H9 (cell line): ENCODE results near the gene TRAF5. TPM values are rescaled to one million over a fixed set of nuclear protein-coding genes. Genes with fewer than 3 reads are reported as not detected.

Experiments
- DNase-seq: peaks from one replicate; pipeline ENCODE4 v3.0.0-alpha.2; 2017
- H2AFZ ChIP-seq: one replicate; pipeline ENCODE4 v1.6.1; 2013; ENCODE audit warnings: mild to moderate bottlenecking, low read length, control low read depth, moderate library complexity
- H2AK5ac ChIP-seq: 2 replicates; pipeline ENCODE4 v1.6.1; 2013; ENCODE audit warnings: low read length, control low read depth, mixed read lengths; ENCODE audit not compliant: insufficient read length
- H2BK120ac ChIP-seq: one replicate; pipeline ENCODE4 v1.6.1; 2013; ENCODE audit warnings: low read depth, mild to moderate bottlenecking, low read length, control low read depth, inconsistent platforms; ENCODE audit not compliant: poor library complexity, severe bottlenecking
- H2BK12ac ChIP-seq: 2 replicates; pipeline ENCODE4 v1.6.1; 2013; ENCODE audit warnings: low read length, control low read depth, mixed read lengths, low read depth; ENCODE audit not compliant: insufficient read length
- H2BK15ac ChIP-seq: 2 replicates; pipeline ENCODE4 v1.6.1; 2013; ENCODE audit warnings: low read depth, low read length, control low read depth
- H2BK20ac ChIP-seq: one replicate; pipeline ENCODE4 v1.6.1; 2013; ENCODE audit warnings: low read depth, mild to moderate bottlenecking, low read length, control low read depth, inconsistent platforms; ENCODE audit not compliant: poor library complexity, severe bottlenecking
- H2BK5ac ChIP-seq: 2 replicates; pipeline ENCODE4 v1.6.1; 2013; ENCODE audit warnings: low read length, control low read depth, mixed read lengths; ENCODE audit not compliant: insufficient read length
- H3K14ac ChIP-seq: 2 replicates; pipeline ENCODE4 v1.6.1; 2013; ENCODE audit warnings: low read length, control low read depth; ENCODE audit not compliant: insufficient read depth
- H3K18ac ChIP-seq: 2 replicates; pipeline ENCODE4 v1.6.1; 2013; ENCODE audit warnings: low read depth, mild to moderate bottlenecking, mixed read lengths, low read length, control low read depth; ENCODE audit not compliant: insufficient read length
- H3K23ac ChIP-seq: 2 replicates; pipeline ENCODE4 v1.6.1; 2013; ENCODE audit warnings: low read length, control low read depth, mixed read lengths, low read depth; ENCODE audit not compliant: insufficient read length
- H3K23me2 ChIP-seq: 2 replicates; pipeline ENCODE4 v1.6.1; 2013; ENCODE audit warnings: low read depth, mild to moderate bottlenecking, mixed read lengths, low read length, control low read depth; ENCODE audit not compliant: insufficient read length, poor library complexity, severe bottlenecking
- H3K27ac ChIP-seq: 2 replicates; pipeline ENCODE4 v1.5.1; 2013; ENCODE audit warnings: low read length, control low read depth, mixed read lengths, low read depth; ENCODE audit not compliant: insufficient read length
- H3K27me3 ChIP-seq: 2 replicates; pipeline ENCODE4 v1.6.1; 2013; ENCODE audit warnings: low read length, control low read depth, inconsistent platforms; ENCODE audit not compliant: insufficient read depth
- H3K4ac ChIP-seq: 2 replicates; pipeline ENCODE4 v1.6.1; 2013; ENCODE audit warnings: low read depth, mild to moderate bottlenecking, control low read depth, inconsistent platforms, low read length, moderate library complexity
- H3K4me1 ChIP-seq: 2 replicates; pipeline ENCODE4 v1.6.1; 2013; ENCODE audit warnings: low read length, control low read depth, inconsistent platforms; ENCODE audit not compliant: insufficient read depth
- H3K4me2 ChIP-seq: 2 replicates; pipeline ENCODE4 v1.6.1; 2013; ENCODE audit warnings: low read length, control low read depth, mixed read lengths; ENCODE audit not compliant: insufficient read length, insufficient read depth
- H3K56ac ChIP-seq: 2 replicates; pipeline ENCODE4 v1.6.1; 2013; ENCODE audit warnings: low read depth, mild to moderate bottlenecking, mixed read lengths, low read length, control low read depth; ENCODE audit not compliant: insufficient read length
- H3K79me1 ChIP-seq: 2 replicates; pipeline ENCODE4 v1.6.1; 2013; ENCODE audit warnings: low read depth, mild to moderate bottlenecking, moderate library complexity, low read length, control low read depth, inconsistent platforms; ENCODE audit not compliant: insufficient read depth, poor library complexity, severe bottlenecking
- H3K79me2 ChIP-seq: 2 replicates; pipeline ENCODE4 v1.6.1; 2013; ENCODE audit warnings: low read length, control low read depth, inconsistent platforms; ENCODE audit not compliant: insufficient read depth
- H3K9ac ChIP-seq: 2 replicates; pipeline ENCODE4 v1.6.1; 2013; ENCODE audit warnings: low read length, control low read depth, mixed read lengths; ENCODE audit not compliant: insufficient read length; ENCODE audit errors: extremely low read depth
- H3K9me3 ChIP-seq: one replicate; pipeline ENCODE4 v1.6.1; 2013; ENCODE audit warnings: low read depth, low read length, inconsistent platforms; ENCODE audit not compliant: control insufficient read depth
- H3T11ph ChIP-seq: one replicate; pipeline ENCODE4 v1.6.1; 2013; ENCODE audit warnings: mild to moderate bottlenecking, low read length, control low read depth, inconsistent platforms
- H4K20me1 ChIP-seq: one replicate; pipeline ENCODE4 v1.6.1; 2013; ENCODE audit not compliant: control insufficient read depth, insufficient read length, insufficient read depth
- H4K5ac ChIP-seq: 2 replicates; pipeline ENCODE4 v1.6.1; 2013; ENCODE audit warnings: low read depth, mild to moderate bottlenecking, mixed read lengths, low read length, control low read depth; ENCODE audit not compliant: insufficient read length
- H4K8ac ChIP-seq: replicated peaks from 2 replicates; pipeline ENCODE4 v1.6.1; 2013; ENCODE audit warnings: low read length, control low read depth, mixed read lengths, low read depth; ENCODE audit not compliant: insufficient read length
- H4K91ac ChIP-seq: 2 replicates; pipeline ENCODE4 v1.6.1; 2013; ENCODE audit warnings: low read depth, mild to moderate bottlenecking, moderate library complexity, mixed read lengths, low read length, control low read depth; ENCODE audit not compliant: insufficient read length
- H3K27ac Mint-ChIP-seq, 3 experiments: 2 replicates in 2 of 3; 3 replicates in 1 of 3; pipeline ENCODE4 v1.8.0; 2020 to 2021; ENCODE audit warnings: mixed read lengths in 3 of 3, mild to moderate bottlenecking in 1 of 3, moderate library complexity in 1 of 3
- H3K27me3 Mint-ChIP-seq: 2 replicates; pipeline ENCODE4 v1.8.0; 2021; ENCODE audit warnings: low read depth, mild to moderate bottlenecking, moderate library complexity, mixed read lengths
- H3K36me3 Mint-ChIP-seq, 3 experiments: 2 replicates in 2 of 3; 3 replicates in 1 of 3; pipeline ENCODE4 v1.8.0; 2020 to 2021; ENCODE audit warnings: low read depth in 3 of 3, mixed read lengths in 3 of 3; ENCODE audit not compliant: insufficient read depth in 1 of 3
- H3K4me1 Mint-ChIP-seq, 2 experiments: 2 replicates each; pipeline ENCODE4 v1.8.0; 2020; ENCODE audit warnings: mixed read lengths in 2 of 2
- H3K4me3 Mint-ChIP-seq, 2 experiments: 2 replicates in 1 of 2; 3 replicates in 1 of 2; pipeline ENCODE4 v1.8.0; 2020 to 2021; ENCODE audit warnings: mild to moderate bottlenecking in 2 of 2, mixed read lengths in 2 of 2, moderate library complexity in 1 of 2
- H3K9me3 Mint-ChIP-seq, 2 experiments: 2 replicates in 1 of 2; 3 replicates in 1 of 2; pipeline ENCODE4 v1.8.0; 2020; ENCODE audit warnings: mild to moderate bottlenecking in 2 of 2, mixed read lengths in 2 of 2, moderate library complexity in 1 of 2
- CTCF ChIP-seq: fragments of 200-600 bp; sonication (generic); conservative IDR thresholded peaks from 3 replicates; pipeline ENCODE4 v1.8.0; 2021; ENCODE audit warnings: antibody characterized with exemption, mild to moderate bottlenecking
- WGBS: extraction: QIAGEN DNeasy Blood & Tissue Kit; methylation state at CpG from one replicate; pipeline ENCODE4 v1.1.7; 2013; ENCODE audit warnings: missing lambda C conversion rate, low lambda C conversion rate, mixed read lengths; ENCODE audit not compliant: insufficient read length; ENCODE audit errors: extremely low coverage; 5-methylcytosine and 5-hydroxymethylcytosine counted together
- total RNA-seq: library from RNA; stranded (reverse); gene quantifications from 2 replicates; pipeline ENCODE4 v1.2.1, GENCODE V29; 2021

TRAF5 gene
- total RNA-seq, 1 experiment from 2014 or later = 19.1 TPM

GRCh38 chr1:211292411-211292810 lies 34.2 kb upstream of the TRAF5 start:
- Histone ChIP-seq H4K20me1 (no peaks in the 10 kb centered on the region), H3K23me2 (no peaks in the 10 kb centered on the region), H4K91ac (no peak overlapping the region), H2BK5ac (no peak overlapping the region), H3K4ac (no peak overlapping the region), H3K79me1 (no peaks in the 10 kb centered on the region), H3K27ac (no peak overlapping the region), H2BK12ac (no peak overlapping the region), H3K79me2 (no peaks in the 10 kb centered on the region), H2AK5ac (no peak overlapping the region), H3K23ac (no peak overlapping the region), H2BK120ac (no peak overlapping the region), H3K9ac (no peak overlapping the region), H3K14ac (no peak overlapping the region), H3K4me1 (no peaks in the 10 kb centered on the region), H3K27me3 (no peaks in the 10 kb centered on the region), H2BK20ac (no peak overlapping the region), H3K9me3 (no peaks in the 10 kb centered on the region), H3K4me2 (no peak overlapping the region), H3T11ph (no peak overlapping the region), H3K56ac (no peak overlapping the region), H4K8ac (no peak overlapping the region), H3K18ac (no peak overlapping the region), H4K5ac (no peak overlapping the region), H2BK15ac (no peak overlapping the region), H2AFZ (no peak overlapping the region)
- WGBS = no CpG with 5 or more reads among the region's 2 CpGs
- peak overlapping the region in 1 of 3 experiments; percentile 13; a peak in 1 of 7 replicates for H3K27ac Mint-ChIP-seq
- no peaks in the 10 kb centered on the region for H3K4me1 Mint-ChIP-seq
- no peaks in the 10 kb centered on the region for H3K9me3 Mint-ChIP-seq
- no peak overlapping the region for H3K4me3 Mint-ChIP-seq
- no peak for TF ChIP-seq CTCF
- DNase-seq = no peak
- peaks cover 11 to 59% (median 58%) of the 10 kb centered on the region in 3 experiments; a peak in 6 of 7 replicates for H3K36me3 Mint-ChIP-seq
- no peaks in the 10 kb centered on the region for H3K27me3 Mint-ChIP-seq
